Measurements from ENCODE around the gene RCCD1.

Gene RCCD1

GRCh38 chr15:90972133-90972532 is 17.4 kb downstream of the RCCD1 start:
- ChIA-PET CTCF (interaction anchor here (2.6 kb wide), 1 partner anchor 15 kb away, joined by 20 read pairs; no protein-coding TSS in a partner anchor), POLR2A (interaction anchor here (0.5 to 0.7 kb wide), 5 partner anchors 8 to 50 kb away, joined by 3 to 6 read pairs (median 4); partner anchors contain the start of genes PRC1 and VPS33B)
- Histone ChIP-seq H3K4me1 (ENCODE audit: control insufficient read depth, insufficient read depth, low read length) (no peaks in the 10 kb centered on the region), H3K4me3 (ENCODE audit: low read depth, low read length) (no peak overlapping the region), H3K9me3 (ENCODE audit: control insufficient read depth, insufficient read depth, low read depth, low read length) (no peaks in the 10 kb centered on the region), H3K27ac (ENCODE audit: extremely low read depth, low read depth, low read length) (no peak overlapping the region), H3K36me3 (ENCODE audit: control insufficient read depth in 2 of 2, insufficient read depth in 1 of 2, low read length in 2 of 2) (peaks cover 95 to 99% of the 10 kb centered on the region in 2 experiments)
- no peak for TF ChIP-seq ZNF626 (tag by site-specific recombination; IDR thresholded peaks at IDR 0.05)
- TF ChIP-seq ZBTB6 (tag by site-specific recombination; IDR thresholded peaks at IDR 0.05): peak; percentile 60; the same call in 1 of the 2 replicates

GRCh38 chr15:90974216-90974615 is 19.5 kb downstream of the RCCD1 start:
- Histone ChIP-seq H3K4me1 (ENCODE audit: control insufficient read depth, insufficient read depth, low read length) (no peaks in the 10 kb centered on the region), H3K36me3 (ENCODE audit: control insufficient read depth in 2 of 2, insufficient read depth in 1 of 2, low read length in 2 of 2) (peaks cover 94 to 100% of the 10 kb centered on the region in 2 experiments), H3K27ac (ENCODE audit: extremely low read depth, low read depth, low read length) (no peak overlapping the region), H3K4me3 (ENCODE audit: low read depth, low read length) (no peak overlapping the region), H3K9me3 (ENCODE audit: control insufficient read depth, insufficient read depth, low read depth, low read length) (no peaks in the 10 kb centered on the region)
- POLR2A ChIA-PET: no interaction called here
- CTCF ChIA-PET: interaction anchor here (0.8 kb wide), 1 partner anchor 18 kb away, joined by 3 read pairs; no protein-coding TSS in a partner anchor
- TF ChIP-seq BCL11A (tag by site-specific recombination; IDR thresholded peaks at IDR 0.05; ENCODE audit: low read depth): no peak
- no peak for TF ChIP-seq ZNF433 (tag by site-specific recombination; IDR thresholded peaks at IDR 0.05; ENCODE audit: low read depth)
- TF ChIP-seq BCL11B (tag by site-specific recombination; IDR thresholded peaks at IDR 0.05; ENCODE audit: low read depth): no peak
- TF ChIP-seq ZNF473 (tag by site-specific recombination; IDR thresholded peaks at IDR 0.05): no peak
- no peak for TF ChIP-seq ZBTB48 (tag by site-specific recombination; IDR thresholded peaks at IDR 0.05)
- no peak for TF ChIP-seq ZNF132 (tag by site-specific recombination; IDR thresholded peaks at IDR 0.05; ENCODE audit: borderline replicate concordance)
- no peak for TF ChIP-seq GLI4 (tag by site-specific recombination; IDR thresholded peaks at IDR 0.05)
- TF ChIP-seq ZNF214 (tag by site-specific recombination; IDR thresholded peaks at IDR 0.05; ENCODE audit: borderline replicate concordance): no peak
- TF ChIP-seq ZNF211 (tag by site-specific recombination; IDR thresholded peaks at IDR 0.05; ENCODE audit: low read depth): no peak
- TF ChIP-seq ZNF394 (tag by site-specific recombination; IDR thresholded peaks at IDR 0.05; ENCODE audit: borderline replicate concordance): no peak
- TF ChIP-seq ZNF404 (tag by site-specific recombination; IDR thresholded peaks at IDR 0.05): no peak
- TF ChIP-seq ZNF513 (tag by site-specific recombination; IDR thresholded peaks at IDR 0.05): no peak
- TF ChIP-seq ZNF23 (tag by site-specific recombination; IDR thresholded peaks at IDR 0.05; ENCODE audit: borderline replicate concordance): no peak

GRCh38 chr15:90979582-90979981 is 24.9 kb downstream of the RCCD1 start:
- no peak overlapping the region for H3K27ac ChIP-seq (ENCODE audit: extremely low read depth, low read depth, low read length)
- H3K9me3 ChIP-seq (ENCODE audit: control insufficient read depth, insufficient read depth, low read depth, low read length): no peaks in the 10 kb centered on the region
- TF ChIP-seq ZBTB17 (tag by site-specific recombination; IDR thresholded peaks at IDR 0.05) (no peak), ZNF747 (tag by site-specific recombination; IDR thresholded peaks at IDR 0.05) (no peak), ZNF175 (tag by site-specific recombination; IDR thresholded peaks at IDR 0.05) (no peak), ZNF792 (tag by site-specific recombination; IDR thresholded peaks at IDR 0.05) (no peak), ZNF146 (tag by site-specific recombination; IDR thresholded peaks at IDR 0.05) (no peak), ZBTB1 (tag by site-specific recombination; IDR thresholded peaks at IDR 0.05) (no peak), ZNF580 (tag by site-specific recombination; IDR thresholded peaks at IDR 0.05) (no peak), ZNF16 (tag by site-specific recombination; IDR thresholded peaks at IDR 0.05; ENCODE audit: low read depth) (no peak), ZBTB48 (tag by site-specific recombination; IDR thresholded peaks at IDR 0.05) (no peak), ZSCAN16 (tag by site-specific recombination; IDR thresholded peaks at IDR 0.05) (no peak), ZNF354C (tag by site-specific recombination; IDR thresholded peaks at IDR 0.05; ENCODE audit: borderline replicate concordance, low read depth) (no peak)
- peaks cover 96 to 99% of the 10 kb centered on the region in 2 experiments for H3K36me3 ChIP-seq (ENCODE audit: control insufficient read depth in 2 of 2, insufficient read depth in 1 of 2, low read length in 2 of 2)
- no peaks in the 10 kb centered on the region for H3K4me1 ChIP-seq (ENCODE audit: control insufficient read depth, insufficient read depth, low read length)
- ChIA-PET CTCF (interaction anchor here (0.6 to 6.6 kb wide), 7 partner anchors 8 to 292 kb away, joined by 3 to 43 read pairs (median 4); partner anchors contain the start of gene RCCD1), POLR2A (interaction anchor here (0.7 to 1.5 kb wide), 3 partner anchors 9 to 17 kb away, joined by 3 to 6 read pairs (median 3); no protein-coding TSS in a partner anchor)
- H3K4me3 ChIP-seq (ENCODE audit: low read depth, low read length): no peak overlapping the region

All from HEK293 (cell line).